Body of pancreas (tissue), 4 donors: ENCODE results near the gene ZC3H18. TPM values are rescaled to one million over a fixed set of nuclear protein-coding genes. Genes with fewer than 3 reads are reported as not detected.
A peak's percentile ranks its signal among the peaks of the same experiment; 100 is the strongest.

Experiments used
- ATAC-seq: fragments of 150-250 bp; one replicate; pipeline ENCODE4 v1.9.1; 2016
- DNase-seq, 4 donors: peaks; one replicate each; pipeline ENCODE4 v3.0.0-alpha.2; 2019
- H3K27ac ChIP-seq, 4 donors: fragments of 200-600 bp; sonication (generic); 1 replicate in 3 of 4; 2 replicates in 1 of 4; pipeline versions ENCODE4 v1.5.1 to v1.6.1; 2016 to 2019; ENCODE audit warnings: mild to moderate bottlenecking in 1 of 4, mixed read lengths in 1 of 4, moderate library complexity in 1 of 4
- H3K27me3 ChIP-seq, 2 donors: fragments of 200-600 bp; sonication (generic); one replicate each; pipeline ENCODE4 v1.6.0; 2016; ENCODE audit warnings: mild to moderate bottlenecking in 1 of 2
- H3K36me3 ChIP-seq, 2 donors: fragments of 200-600 bp; sonication (generic); replicated peaks in 1 of 2; 2 replicates each; pipeline ENCODE4 v1.5.1; 2016; ENCODE audit warnings: low read depth in 2 of 2; ENCODE audit not compliant: insufficient read depth in 1 of 2
- H3K4me1 ChIP-seq: fragments of 200-600 bp; sonication (generic); one replicate; pipeline ENCODE4 v1.6.0; 2016
- H3K4me3 ChIP-seq, 2 donors: fragments of 200-600 bp; sonication (generic); 1 replicate in 1 of 2; 2 replicates in 1 of 2; pipeline ENCODE4 v1.5.1; 2016 to 2019
- H3K9me3 ChIP-seq, 3 donors: fragments of 200-600 bp; sonication (generic); 1 replicate in 2 of 3; 2 replicates in 1 of 3; pipeline ENCODE4 v1.5.1; 2016
- POLR2A ChIP-seq, 3 donors: fragments of 450-650 bp; IDR thresholded peaks; one replicate each; pipeline ENCODE4 v1.6.1; 2016; ENCODE audit warnings: antibody characterized with exemption in 3 of 3, mild to moderate bottlenecking in 2 of 3
- WGBS, 2 donors: methylation state at CpG; one replicate each; pipeline ENCODE4 v1.1.5; 2017; 5-methylcytosine and 5-hydroxymethylcytosine counted together
- intact Hi-C: fragments of 100-400 bp; cut with DNase I; formaldehyde crosslinking; loops from one replicate; pipeline ENCODE4 v1.15.1; 2023
- total RNA-seq, 2 donors: library from RNA; depleted of rRNA; stranded (reverse); fragments of >200 nt; gene quantifications; one replicate each; pipeline ENCODE4 v1.1.0, GENCODE V29; 2016
- TF ChIP-seq, protein P1 (sequence below), 7 experiments: fragments of 450-650 bp in 4 of 7; fragments of 200-600 bp in 3 of 7; sonication (generic) in 3 of 7; IDR thresholded peaks; one replicate each; pipeline ENCODE4 v1.5.1; 2016 to 2019; ENCODE audit warnings: antibody characterized with exemption in 7 of 7

Gene ZC3H18
- total RNA-seq, 2 donors from 2014 or later = 11.7 to 22.4 TPM

DNA sequence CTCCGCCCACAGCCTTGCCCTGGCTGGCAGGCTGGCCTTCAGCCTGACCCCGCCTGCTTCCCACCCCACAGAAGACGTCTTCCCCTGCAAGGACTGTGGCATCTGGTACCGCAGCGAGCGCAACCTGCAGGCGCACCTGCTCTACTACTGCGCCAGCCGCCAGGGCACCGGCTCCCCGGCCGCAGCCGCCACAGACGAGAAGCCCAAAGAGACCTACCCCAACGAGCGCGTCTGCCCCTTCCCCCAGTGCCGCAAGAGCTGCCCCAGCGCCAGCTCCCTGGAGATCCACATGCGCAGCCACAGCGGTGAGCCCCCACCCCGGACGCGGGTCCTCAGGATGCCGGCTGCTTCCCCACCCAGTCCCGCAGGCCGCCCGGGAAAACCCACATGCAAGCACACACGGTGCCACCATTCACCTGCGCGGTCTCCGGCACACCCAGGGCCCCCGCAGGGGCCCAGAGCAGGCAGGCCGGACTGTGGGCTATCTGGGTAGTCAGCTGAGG, 38.2 kb upstream of the ZC3H18 start:
- Histone ChIP-seq H3K4me3 (no peak overlapping the region), H3K36me3 (peaks cover 0 to 2% of the 10 kb centered on the region in 2 donors), H3K27me3 (no peaks in the 10 kb centered on the region), H3K9me3 (no peaks in the 10 kb centered on the region), H3K27ac (no peak overlapping the region), H3K4me1 (peaks cover 14% of the 10 kb centered on the region)
- intact Hi-C loops = no loop called here
- no peak for TF ChIP-seq POLR2A (IDR thresholded peaks at IDR 0.05)
- TF ChIP-seq, protein P1, sequence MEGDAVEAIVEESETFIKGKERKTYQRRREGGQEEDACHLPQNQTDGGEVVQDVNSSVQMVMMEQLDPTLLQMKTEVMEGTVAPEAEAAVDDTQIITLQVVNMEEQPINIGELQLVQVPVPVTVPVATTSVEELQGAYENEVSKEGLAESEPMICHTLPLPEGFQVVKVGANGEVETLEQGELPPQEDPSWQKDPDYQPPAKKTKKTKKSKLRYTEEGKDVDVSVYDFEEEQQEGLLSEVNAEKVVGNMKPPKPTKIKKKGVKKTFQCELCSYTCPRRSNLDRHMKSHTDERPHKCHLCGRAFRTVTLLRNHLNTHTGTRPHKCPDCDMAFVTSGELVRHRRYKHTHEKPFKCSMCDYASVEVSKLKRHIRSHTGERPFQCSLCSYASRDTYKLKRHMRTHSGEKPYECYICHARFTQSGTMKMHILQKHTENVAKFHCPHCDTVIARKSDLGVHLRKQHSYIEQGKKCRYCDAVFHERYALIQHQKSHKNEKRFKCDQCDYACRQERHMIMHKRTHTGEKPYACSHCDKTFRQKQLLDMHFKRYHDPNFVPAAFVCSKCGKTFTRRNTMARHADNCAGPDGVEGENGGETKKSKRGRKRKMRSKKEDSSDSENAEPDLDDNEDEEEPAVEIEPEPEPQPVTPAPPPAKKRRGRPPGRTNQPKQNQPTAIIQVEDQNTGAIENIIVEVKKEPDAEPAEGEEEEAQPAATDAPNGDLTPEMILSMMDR (IDR thresholded peaks at IDR 0.05) = no peak
- DNase-seq (peak in 1 of 4 donors; percentile 1), ATAC-seq (no peak)
- WGBS, 2 donors = 95 to 97% methylated on average over 6 to 26 of the region's 34 CpGs

DNA sequence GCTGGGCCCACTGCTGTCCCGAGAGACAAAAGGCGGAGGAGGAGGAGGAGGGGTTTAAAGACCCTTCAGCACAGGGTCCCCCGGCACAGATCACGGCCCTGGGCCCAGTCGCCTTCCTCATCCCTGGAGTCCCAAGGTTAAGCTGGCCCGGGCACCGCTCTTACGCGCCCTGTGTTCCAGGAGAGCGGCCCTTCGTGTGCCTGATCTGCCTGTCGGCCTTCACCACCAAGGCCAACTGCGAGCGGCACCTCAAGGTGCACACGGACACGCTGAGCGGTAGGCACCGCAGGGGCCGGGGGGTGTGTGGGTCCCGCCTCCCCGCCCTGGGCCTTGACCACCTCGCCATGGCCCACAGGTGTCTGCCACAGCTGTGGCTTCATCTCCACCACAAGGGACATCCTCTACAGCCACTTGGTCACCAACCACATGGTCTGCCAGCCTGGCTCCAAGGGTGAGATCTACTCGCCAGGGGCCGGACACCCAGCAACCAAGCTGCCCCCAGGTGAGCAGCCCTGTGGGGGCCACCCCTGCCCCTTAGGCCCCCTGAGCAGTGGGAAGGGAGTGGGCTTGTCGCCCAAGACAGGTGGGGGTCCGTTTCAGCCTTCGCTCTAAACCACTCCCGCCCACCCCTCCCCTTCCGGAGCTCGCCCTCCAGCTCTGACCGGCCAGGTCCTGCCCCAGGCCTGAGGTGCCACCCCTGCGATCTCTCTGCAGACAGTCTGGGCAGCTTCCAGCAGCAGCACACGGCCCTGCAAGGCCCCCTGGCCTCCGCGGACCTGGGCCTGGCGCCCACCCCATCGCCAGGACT, 37.6 kb upstream of the ZC3H18 start:
- no peak for ATAC-seq

DNA sequence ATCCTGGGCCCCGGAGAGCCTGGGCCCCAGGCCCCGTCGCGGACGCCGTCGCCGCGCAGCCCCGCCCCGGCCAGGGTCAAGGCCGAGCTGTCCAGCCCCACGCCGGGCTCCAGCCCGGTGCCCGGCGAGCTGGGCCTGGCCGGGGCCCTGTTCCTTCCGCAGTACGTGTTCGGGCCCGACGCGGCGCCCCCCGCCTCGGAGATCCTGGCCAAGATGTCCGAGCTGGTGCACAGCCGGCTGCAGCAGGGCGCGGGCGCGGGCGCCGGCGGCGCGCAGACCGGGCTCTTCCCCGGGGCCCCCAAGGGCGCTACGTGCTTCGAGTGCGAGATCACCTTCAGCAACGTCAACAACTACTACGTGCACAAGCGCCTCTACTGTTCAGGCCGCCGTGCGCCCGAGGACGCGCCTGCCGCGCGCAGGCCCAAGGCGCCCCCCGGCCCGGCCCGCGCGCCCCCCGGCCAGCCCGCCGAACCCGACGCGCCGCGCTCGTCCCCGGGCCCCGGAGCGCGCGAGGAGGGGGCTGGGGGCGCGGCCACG, 36.8 kb upstream of the ZC3H18 start:
- H3K27me3 ChIP-seq = no peaks in the 10 kb centered on the region
- peaks cover 10% of the 10 kb centered on the region for H3K4me1 ChIP-seq
- H3K4me3 ChIP-seq = no peak overlapping the region
- DNase-seq (peak in 1 of 4 donors; percentile 9), ATAC-seq (no peak)
- H3K9me3 ChIP-seq = no peaks in the 10 kb centered on the region
- no peaks in the 10 kb centered on the region for H3K36me3 ChIP-seq
- intact Hi-C loops = no loop called here
- WGBS, 2 donors = 78 to 93% methylated on average over 24 to 56 of the region's 79 CpGs
- H3K27ac ChIP-seq = no peak overlapping the region
- TF ChIP-seq, protein P1 (IDR thresholded peaks at IDR 0.05) = no peak
- no peak for TF ChIP-seq POLR2A (IDR thresholded peaks at IDR 0.05)

More for the DNA sequence above, 37.6 kb upstream of the ZC3H18 start:
- Histone ChIP-seq H3K4me1 (peaks cover 11% of the 10 kb centered on the region), H3K36me3 (peaks cover 0 to 2% of the 10 kb centered on the region in 2 donors), H3K4me3 (no peak overlapping the region), H3K9me3 (no peaks in the 10 kb centered on the region), H3K27ac (no peak overlapping the region), H3K27me3 (no peaks in the 10 kb centered on the region)
- TF ChIP-seq, protein P1 (IDR thresholded peaks at IDR 0.05) = no peak
- no peak for TF ChIP-seq POLR2A (IDR thresholded peaks at IDR 0.05)
- DNase-seq = peak in 2 of 4 donors; percentile 12 to 35
- 84 to 92% methylated on average over 22 to 37 of the region's 37 CpGs for WGBS, 2 donors
- intact Hi-C loops = no loop called here

- Histone ChIP-seq H3K36me3 (no peaks in the 10 kb centered on the region), H3K4me3 (no peak overlapping the region), H3K27me3 (no peaks in the 10 kb centered on the region), H3K27ac (peak overlapping the region in 2 of 4 donors; percentile 73 to 75), H3K9me3 (no peaks in the 10 kb centered on the region), H3K4me1 (peaks cover 10% of the 10 kb centered on the region)
- intact Hi-C loops = no loop called here
- TF ChIP-seq POLR2A (IDR thresholded peaks at IDR 0.05) = peak in 1 of 3 donors; percentile 40
- TF ChIP-seq, protein P1 (IDR thresholded peaks at IDR 0.05) = no peak
- 47 to 80% methylated on average over 47 to 76 of the region's 114 CpGs for WGBS, 2 donors
- ATAC-seq (peak; percentile 52), DNase-seq (peak in 2 of 4 donors; percentile 44 to 56)
These were observed 36.1 kb upstream of the ZC3H18 start for GRCh38 chr16:88533932-88534637.
